Stimulated activated CD8-positive, alpha-beta memory T cell treated with anti-CD3 and anti-CD28 coated beads, Interleukin-7, amount 100 ng/mL, for 48 hours (primary cell): Measurements from ENCODE around the gene HMCN2.
"Not testable (repeated sequence)": the region's sequence is repeated elsewhere in the genome, so short reads cannot be mapped to it uniquely, and the experiment has no call there.

Experiments
- DNase-seq, 2 donors: peaks; one replicate each; pipeline ENCODE4 v3.0.0-alpha.2; 2020; ENCODE audit warnings: low read depth in 1 of 2; ENCODE audit errors: extremely low read depth in 1 of 2

Gene HMCN2

GRCh38 chr9:130426883-130427282 lies 161.3 kb downstream of the HMCN2 start:
- DNase-seq = no peak

- DNase-seq = no peak
These were observed 161.8 kb downstream of the HMCN2 start for GRCh38 chr9:130427326-130427725.

GRCh38 chr9:130428086-130428665 lies 162.6 kb downstream of the HMCN2 start:
- DNase-seq = no peak

- no peak for DNase-seq
These were observed 163.8 kb downstream of the HMCN2 start for GRCh38 chr9:130429381-130429780.

GRCh38 chr9:130429831-130430230 lies 164.3 kb downstream of the HMCN2 start:
- DNase-seq = no peak

GRCh38 chr9:130430232-130430631 lies 164.7 kb downstream of the HMCN2 start:
- DNase-seq = no peak

GRCh38 chr9:130430734-130431535 lies 165.4 kb downstream of the HMCN2 start:
- no peak for DNase-seq

GRCh38 chr9:130431536-130432303 lies 166.2 kb downstream of the HMCN2 start:
- DNase-seq = no peak

- DNase-seq = no peak
These were observed 166.8 kb downstream of the HMCN2 start for GRCh38 chr9:130432362-130432761.

GRCh38 chr9:130432796-130433167 lies 167.2 kb downstream of the HMCN2 start:
- DNase-seq = no peak

- DNase-seq = peak; percentile 19 to 23
These were observed 167.8 kb downstream of the HMCN2 start for GRCh38 chr9:130433168-130433946.

- DNase-seq = no peak
These were observed 168.3 kb downstream of the HMCN2 start for GRCh38 chr9:130433947-130434262.

GRCh38 chr9:130434656-130435055 lies 169.1 kb downstream of the HMCN2 start:
- DNase-seq = not testable (repeated sequence)

GRCh38 chr9:130437011-130437789 lies 171.6 kb downstream of the HMCN2 start:
- DNase-seq = no peak

- no peak for DNase-seq
These were observed 172.9 kb downstream of the HMCN2 start for GRCh38 chr9:130438382-130438981.

GRCh38 chr9:130441031-130441430 lies 175.5 kb downstream of the HMCN2 start:
- no peak for DNase-seq

- no peak for DNase-seq
These were observed 177.3 kb downstream of the HMCN2 start for GRCh38 chr9:130442746-130443455.

- DNase-seq = no peak
These were observed 177.9 kb downstream of the HMCN2 start for GRCh38 chr9:130443456-130443801.

- no peak for DNase-seq
These were observed 178.4 kb downstream of the HMCN2 start for GRCh38 chr9:130443840-130444492.
